ENCODE results near the gene CFAP126.

DNA sequence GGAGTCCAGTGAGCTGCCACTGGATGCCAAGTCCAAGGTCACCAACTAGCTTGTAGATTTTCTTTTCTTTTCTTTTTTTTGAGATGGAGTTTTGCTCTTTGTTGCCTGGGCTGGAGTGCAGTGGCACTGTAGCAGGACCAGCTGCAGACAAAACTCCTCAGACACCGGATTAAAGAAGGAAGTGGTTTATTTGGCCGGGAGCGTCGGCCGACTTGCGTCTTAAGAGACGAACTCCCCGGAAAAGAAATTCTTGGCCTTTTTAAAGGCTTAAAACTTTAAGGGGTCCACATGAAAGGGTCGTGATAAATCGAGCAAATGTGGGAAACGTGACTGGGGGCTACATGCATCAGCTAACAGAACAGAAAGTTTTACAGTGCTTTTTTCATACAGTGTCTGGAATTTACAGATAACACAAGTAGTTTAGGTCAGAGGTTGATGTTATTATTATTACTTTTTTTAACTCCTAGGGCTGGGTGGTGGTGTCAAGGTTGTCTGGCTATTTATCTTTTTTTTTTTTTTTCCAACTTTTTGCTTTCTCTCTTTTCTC is 36.4 kb upstream of the CFAP126 start:
- TF ChIP-seq, protein P1, sequence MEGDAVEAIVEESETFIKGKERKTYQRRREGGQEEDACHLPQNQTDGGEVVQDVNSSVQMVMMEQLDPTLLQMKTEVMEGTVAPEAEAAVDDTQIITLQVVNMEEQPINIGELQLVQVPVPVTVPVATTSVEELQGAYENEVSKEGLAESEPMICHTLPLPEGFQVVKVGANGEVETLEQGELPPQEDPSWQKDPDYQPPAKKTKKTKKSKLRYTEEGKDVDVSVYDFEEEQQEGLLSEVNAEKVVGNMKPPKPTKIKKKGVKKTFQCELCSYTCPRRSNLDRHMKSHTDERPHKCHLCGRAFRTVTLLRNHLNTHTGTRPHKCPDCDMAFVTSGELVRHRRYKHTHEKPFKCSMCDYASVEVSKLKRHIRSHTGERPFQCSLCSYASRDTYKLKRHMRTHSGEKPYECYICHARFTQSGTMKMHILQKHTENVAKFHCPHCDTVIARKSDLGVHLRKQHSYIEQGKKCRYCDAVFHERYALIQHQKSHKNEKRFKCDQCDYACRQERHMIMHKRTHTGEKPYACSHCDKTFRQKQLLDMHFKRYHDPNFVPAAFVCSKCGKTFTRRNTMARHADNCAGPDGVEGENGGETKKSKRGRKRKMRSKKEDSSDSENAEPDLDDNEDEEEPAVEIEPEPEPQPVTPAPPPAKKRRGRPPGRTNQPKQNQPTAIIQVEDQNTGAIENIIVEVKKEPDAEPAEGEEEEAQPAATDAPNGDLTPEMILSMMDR (conservative IDR thresholded peaks at IDR 0.05 in 1 of 2, IDR thresholded peaks at IDR 0.05 in 1 of 2; ENCODE audit: extremely low read depth in 1 of 2, insufficient read depth in 1 of 2, low read depth in 1 of 2, low read length in 2 of 2), result no peak
- TF ChIP-seq EZH2 (IDR thresholded peaks at IDR 0.05; ENCODE audit: borderline replicate concordance, low read length), result no peak

All from mammary epithelial cell (primary cell).